K562 (cell line): ENCODE results near the gene ATP5PB. TPM values are rescaled to one million over a fixed set of nuclear protein-coding genes. Genes with fewer than 3 reads are reported as not detected.
A peak's percentile ranks its signal among the peaks of the same experiment; 100 is the strongest.

Experiments
- ATAC-seq: fragments of 200-7000 bp; cut with Tn5 transposase; 3 replicates; pipeline ENCODE4 v1.9.1; 2020; ENCODE audit warnings: moderate library complexity
- BruUV-seq: library from RNA; stranded (reverse); fragments of 400-500 nt; replicated peaks from 2 replicates; lab custom pipeline; 2021; lab: Mats Ljungman, UMichigan
- CTCF ChIA-PET: fragments of 300-600 bp; formaldehyde crosslinking; extraction: SDS; loops from one replicate; lab custom pipeline; 2021; ENCODE audit warnings: low intra/inter-chr PET ratio; lab: Yijun Ruan, JAX
- POLR2A ChIA-PET: fragments of 300-600, 350-650 bp; sonication (Branson Sonifier 250); formaldehyde crosslinking; extraction: SDS; loops from one replicate; lab custom pipeline; 2021; ENCODE audit warnings: antibody characterized with exemption, inconsistent platforms; lab: Yijun Ruan, JAX
- DNase-seq, 4 experiments: peaks; one replicate each; pipeline versions ENCODE4 v3.0.0 to v3.0.0-alpha.2; 2011 to 2018; ENCODE audit warnings: low spot score in 3 of 4, mixed read lengths in 3 of 4; ENCODE audit errors: extremely low read depth in 1 of 4
- FAIRE-seq: peaks from 2 replicates; lab custom pipeline; 2011; peaks lifted over from hg19 to GRCh38; lab: Jason Lieb, UNC
- H2AFZ ChIP-seq: 2 replicates; pipeline ENCODE4 v1.6.0; 2011; ENCODE audit warnings: low read depth, low read length, control low read depth, inconsistent platforms
- H3K27ac ChIP-seq: fragments of 200-600 bp; 3 replicates; pipeline ENCODE4 v1.8.0; 2011; ENCODE audit warnings: low read depth, mild to moderate bottlenecking, control low read depth, inconsistent platforms, low read length, moderate library complexity, mixed read lengths; ENCODE audit errors: extremely low read depth
- H3K27me3 ChIP-seq, 2 experiments: fragments of 300-600 bp in 1 of 2; 2 replicates in 1 of 2; 3 replicates in 1 of 2; pipeline versions ENCODE4 v1.6.0 to v1.8.0; 2011; ENCODE audit warnings: inconsistent platforms in 2 of 2, low read length in 2 of 2, mild to moderate bottlenecking in 1 of 2, mixed read lengths in 1 of 2, moderate library complexity in 1 of 2; ENCODE audit not compliant: control insufficient read depth in 2 of 2, insufficient read depth in 2 of 2
- H3K36me3 ChIP-seq: fragments of 300-600 bp; 3 replicates; pipeline ENCODE4 v1.8.0; 2011; ENCODE audit warnings: mild to moderate bottlenecking, low read length, inconsistent platforms; ENCODE audit not compliant: control insufficient read depth, insufficient read depth
- H3K4me1 ChIP-seq, 2 experiments: fragments of 200-600 bp in 1 of 2; replicated peaks in 1 of 2; 2 replicates in 1 of 2; 3 replicates in 1 of 2; pipeline versions ENCODE4 v1.5.1 to v1.8.0; 2011; ENCODE audit warnings: inconsistent platforms in 2 of 2, low read length in 2 of 2, mild to moderate bottlenecking in 1 of 2, mixed read lengths in 1 of 2, moderate library complexity in 1 of 2; ENCODE audit not compliant: control insufficient read depth in 2 of 2, insufficient read depth in 2 of 2
- H3K4me2 ChIP-seq: 2 replicates; pipeline ENCODE4 v1.6.1; 2011; ENCODE audit warnings: low read length, control low read depth, inconsistent platforms, mixed read lengths; ENCODE audit not compliant: insufficient read depth
- H3K4me3 ChIP-seq: fragments of 200-600 bp; sonication (generic), shearing (Covaris generic); 2 replicates; pipeline ENCODE4 v1.5.1; 2016; ENCODE audit warnings: control low read depth, inconsistent platforms
- H3K79me2 ChIP-seq: fragments of 200-600 bp; 3 replicates; pipeline ENCODE4 v1.8.0; 2011; ENCODE audit warnings: low read length, inconsistent platforms; ENCODE audit not compliant: control insufficient read depth, insufficient read depth
- H3K9ac ChIP-seq, 2 experiments: 2 replicates each; pipeline versions ENCODE4 v1.6.0 to v1.6.1; 2011; ENCODE audit warnings: low read depth in 2 of 2, low read length in 2 of 2, control low read depth in 1 of 2, inconsistent platforms in 1 of 2, mild to moderate bottlenecking in 1 of 2, mixed read lengths in 1 of 2; ENCODE audit not compliant: insufficient read depth in 1 of 2
- H3K9me1 ChIP-seq: one replicate; pipeline ENCODE4 v1.6.0; 2011; ENCODE audit warnings: inconsistent platforms, mild to moderate bottlenecking, low read length, moderate library complexity; ENCODE audit not compliant: control insufficient read depth, insufficient read depth
- H3K9me3 ChIP-seq: replicated peaks from 2 replicates; pipeline ENCODE4 v1.5.1; 2011; ENCODE audit warnings: low read depth, low read length, inconsistent platforms; ENCODE audit not compliant: control insufficient read depth, insufficient read depth
- H4K20me1 ChIP-seq: replicated peaks from 2 replicates; pipeline ENCODE4 v1.6.1; 2011; ENCODE audit warnings: low read length, inconsistent platforms, mixed read lengths; ENCODE audit not compliant: control insufficient read depth, insufficient read depth
- EP400 ChIP-seq: fragments of 450-650 bp; IDR thresholded peaks from 2 replicates; pipeline ENCODE4 v1.6.1; 2017; ENCODE audit warnings: antibody characterized with exemption, mild to moderate bottlenecking, moderate library complexity
- ETS2 ChIP-seq: IDR thresholded peaks from 2 replicates; pipeline ENCODE4 v1.6.1; 2016; ENCODE audit warnings: borderline replicate concordance, missing genetic modification characterization, mild to moderate bottlenecking, moderate library complexity, missing compliant biosample characterization; ENCODE audit not compliant: poor library complexity, severe bottlenecking
- FOXJ3 ChIP-seq: sonication (generic); formaldehyde crosslinking; IDR thresholded peaks from 2 replicates; pipeline ENCODE4 v1.4.0; 2020; ENCODE audit warnings: mild to moderate bottlenecking, missing genetic modification reagents
- MXD1 ChIP-seq: fragments of 250-450 bp; sonication (Bioruptor Pico); IDR thresholded peaks from 2 replicates; pipeline ENCODE4 v1.8.0; 2021; ENCODE audit warnings: borderline replicate concordance, mild to moderate bottlenecking, moderate library complexity; ENCODE audit not compliant: poor library complexity, severe bottlenecking
- MYC ChIP-seq, 2 experiments: fragments of 250-450 bp in 1 of 2; sonication (Bioruptor Pico) in 1 of 2; IDR thresholded peaks; 2 replicates each; pipeline versions ENCODE4 v1.5.1 to v1.6.1; 2012 to 2021; ENCODE audit warnings: low read depth in 2 of 2, borderline replicate concordance in 1 of 2, improper control_type of control experiment in 1 of 2, low read length in 1 of 2, mild to moderate bottlenecking in 1 of 2, moderate library complexity in 1 of 2
- NCOA4 ChIP-seq: fragments of 450-650 bp; IDR thresholded peaks from 2 replicates; pipeline ENCODE4 v1.6.1; 2018; ENCODE audit warnings: mild to moderate bottlenecking; ENCODE audit not compliant: partially characterized antibody
- NELFE ChIP-seq: IDR thresholded peaks from 2 replicates; pipeline ENCODE4 v1.6.1; 2011; ENCODE audit warnings: mild to moderate bottlenecking; ENCODE audit not compliant: insufficient read depth, insufficient read length
- ZBTB33 ChIP-seq: sonication (generic); formaldehyde crosslinking; IDR thresholded peaks from 2 replicates; pipeline ENCODE4 v1.8.1; 2023; ENCODE audit warnings: mild to moderate bottlenecking, missing genetic modification reagents
- ZKSCAN3 ChIP-seq: fragments of 250-450 bp; sonication (Bioruptor Pico); IDR thresholded peaks from 2 replicates; pipeline ENCODE4 v1.4.0; 2020
- ZZZ3 ChIP-seq: fragments of 450-650 bp; IDR thresholded peaks from 2 replicates; pipeline ENCODE4 v1.6.1; 2016; ENCODE audit warnings: antibody characterized with exemption, mild to moderate bottlenecking, moderate library complexity
- WGBS: fragments of 100-300 bp; shearing (Covaris generic); methylation state at CpG from one replicate; pipeline ENCODE4 v1.1.6; 2016; ENCODE audit warnings: low coverage, mixed read lengths; ENCODE audit not compliant: insufficient coverage; ENCODE audit errors: missing lambda C conversion rate; 5-methylcytosine and 5-hydroxymethylcytosine counted together
- in situ Hi-C: fragments of 300-500 bp; cut with MboI; formaldehyde crosslinking; loops from 4 replicates; pipeline ENCODE4 v1.15.0; 2018; ENCODE audit warnings: inconsistent platforms, mixed read lengths
- intact Hi-C: fragments of 100-400 bp; cut with micrococcal nuclease; formaldehyde crosslinking; loops from 2 replicates; pipeline ENCODE4 v1.14.2; 2022
- polyA plus RNA-seq, 8 experiments: library from polyadenylated mRNA; depleted of rRNA in 4 of 8; stranded (reverse) in 5 of 8; unstranded in 3 of 8; fragments of >200 nt; fragmentation: Nextera tagmentation in 2 of 8; fragmentation: Illumina TruSeq in 1 of 8; extraction: Ambion mirVana in 2 of 8; extraction: Trizol in 1 of 8; gene quantifications; 2 replicates each; pipeline versions ENCODE4 v1.2.1 to v1.2.3, GENCODE V29; 2011 to 2014; ENCODE audit warnings: inconsistent platforms in 1 of 8, missing spikeins in 1 of 8
- total RNA-seq, 7 experiments: library from RNA; depleted of rRNA in 6 of 7; stranded (reverse); fragments of >200 nt in 6 of 7; fragmentation: Illumina TruSeq in 2 of 7; extraction: Trizol in 2 of 7; gene quantifications; 2 replicates each; pipeline versions ENCODE4 v1.2.1 to v1.2.3, GENCODE V29; 2011 to 2021; ENCODE audit warnings: low replicate concordance in 1 of 7
- TF ChIP-seq, protein P1 (sequence below): sonication (generic); formaldehyde crosslinking; IDR thresholded peaks from 2 replicates; pipeline ENCODE4 v1.8.0; 2023; ENCODE audit warnings: mild to moderate bottlenecking, missing genetic modification reagents

The ATP5PB gene
- total and polyA plus RNA-seq, 9 of the 15 experiments (the other 6 are each of a cell fraction or from before 2014, with no cell fraction given): 651 to 2,735 (median 1,061) TPM

DNA sequence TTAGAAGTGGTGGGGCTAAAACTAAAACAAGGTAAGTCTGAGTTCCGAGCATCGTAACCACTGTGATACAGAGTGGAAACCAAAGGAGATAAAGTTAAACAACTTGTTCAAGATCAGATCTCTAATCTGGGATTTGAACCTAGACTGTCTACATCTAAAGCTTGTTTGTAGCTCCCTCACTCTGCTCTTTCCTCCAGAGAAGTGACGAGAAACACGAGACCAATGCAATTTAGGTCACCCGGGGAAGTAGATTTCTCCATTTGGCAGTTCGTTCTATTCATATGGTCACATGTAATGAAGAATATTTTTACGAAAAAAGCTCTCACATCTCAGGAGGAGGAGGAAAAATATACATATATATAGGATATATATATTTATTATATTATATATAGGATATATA is 52.4 kb downstream of the ATP5PB start:
- intact Hi-C loops (no loop called here), in situ Hi-C loops (no loop called here)
- TF ChIP-seq NCOA4 (no peak), EP400 (no peak), FOXJ3 (CRISPR knock-in tag) (no peak), ZZZ3 (no peak), ZKSCAN3 (CRISPR knock-in tag) (no peak), NELFE (no peak), ETS2 (no peak), ZBTB33 (no peak), MXD1 (no peak), MYC (IDR thresholded peaks at IDR 0.05; ENCODE audit: low read depth, low read length) (no peak), MYC (CRISPR knock-in tag; IDR thresholded peaks at IDR 0.05; ENCODE audit: borderline replicate concordance, low read depth) (no peak)
- TF ChIP-seq, protein P1, sequence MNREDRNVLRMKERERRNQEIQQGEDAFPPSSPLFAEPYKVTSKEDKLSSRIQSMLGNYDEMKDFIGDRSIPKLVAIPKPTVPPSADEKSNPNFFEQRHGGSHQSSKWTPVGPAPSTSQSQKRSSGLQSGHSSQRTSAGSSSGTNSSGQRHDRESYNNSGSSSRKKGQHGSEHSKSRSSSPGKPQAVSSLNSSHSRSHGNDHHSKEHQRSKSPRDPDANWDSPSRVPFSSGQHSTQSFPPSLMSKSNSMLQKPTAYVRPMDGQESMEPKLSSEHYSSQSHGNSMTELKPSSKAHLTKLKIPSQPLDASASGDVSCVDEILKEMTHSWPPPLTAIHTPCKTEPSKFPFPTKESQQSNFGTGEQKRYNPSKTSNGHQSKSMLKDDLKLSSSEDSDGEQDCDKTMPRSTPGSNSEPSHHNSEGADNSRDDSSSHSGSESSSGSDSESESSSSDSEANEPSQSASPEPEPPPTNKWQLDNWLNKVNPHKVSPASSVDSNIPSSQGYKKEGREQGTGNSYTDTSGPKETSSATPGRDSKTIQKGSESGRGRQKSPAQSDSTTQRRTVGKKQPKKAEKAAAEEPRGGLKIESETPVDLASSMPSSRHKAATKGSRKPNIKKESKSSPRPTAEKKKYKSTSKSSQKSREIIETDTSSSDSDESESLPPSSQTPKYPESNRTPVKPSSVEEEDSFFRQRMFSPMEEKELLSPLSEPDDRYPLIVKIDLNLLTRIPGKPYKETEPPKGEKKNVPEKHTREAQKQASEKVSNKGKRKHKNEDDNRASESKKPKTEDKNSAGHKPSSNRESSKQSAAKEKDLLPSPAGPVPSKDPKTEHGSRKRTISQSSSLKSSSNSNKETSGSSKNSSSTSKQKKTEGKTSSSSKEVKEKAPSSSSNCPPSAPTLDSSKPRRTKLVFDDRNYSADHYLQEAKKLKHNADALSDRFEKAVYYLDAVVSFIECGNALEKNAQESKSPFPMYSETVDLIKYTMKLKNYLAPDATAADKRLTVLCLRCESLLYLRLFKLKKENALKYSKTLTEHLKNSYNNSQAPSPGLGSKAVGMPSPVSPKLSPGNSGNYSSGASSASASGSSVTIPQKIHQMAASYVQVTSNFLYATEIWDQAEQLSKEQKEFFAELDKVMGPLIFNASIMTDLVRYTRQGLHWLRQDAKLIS (CRISPR knock-in tag): no peak

More for the DNA sequence above, 52.4 kb downstream of the ATP5PB start:
- no peak for DNase-seq
- ATAC-seq: no peak
- no peak overlapping the region for H3K4me3 ChIP-seq
- peaks cover 6 to 15% of the 10 kb centered on the region in 2 experiments; a peak in 4 of 5 replicates for H3K4me1 ChIP-seq
- H3K36me3 ChIP-seq: no peaks in the 10 kb centered on the region
- POLR2A ChIA-PET: no interaction called here
- 8% methylated on average over 7 of the region's 7 CpGs for WGBS
- peak; percentile 67 for FAIRE-seq
- no peak overlapping the region for H3K4me2 ChIP-seq
- CTCF ChIA-PET: no interaction called here
- H3K9me1 ChIP-seq: no peaks in the 10 kb centered on the region
- H4K20me1 ChIP-seq: no peaks in the 10 kb centered on the region
- peaks cover 6% of the 10 kb centered on the region in 2 experiments; a peak in 2 of 5 replicates for H3K27me3 ChIP-seq
- H3K79me2 ChIP-seq: no peaks in the 10 kb centered on the region
- no peaks in the 10 kb centered on the region for H3K9me3 ChIP-seq
- H2AFZ ChIP-seq: no peak overlapping the region
- no peak overlapping the region for H3K9ac ChIP-seq
- H3K27ac ChIP-seq: no peak overlapping the region
- BruUV-seq: no TSS peak
